Measurements from ENCODE around the gene RNU2-1.
"Not testable (repeated sequence)": the region's sequence is repeated elsewhere in the genome, so short reads cannot be mapped to it uniquely, and the experiment has no call there.

RNU2-1 gene

GRCh38 chr17:43233877-43234276 is at the start of gene RNU2-1:
Gene RNU2-1 (minus strand): TSS chr17:43233977.
- in situ Hi-C loops (cut with MboI; ENCODE audit: low sequenced_read_pairs) = not testable (repeated sequence)

- in situ Hi-C loops (cut with MboI; ENCODE audit: low sequenced_read_pairs) = not testable (repeated sequence)
Observed at GRCh38 chr17:43272914-43273313, 39.1 kb upstream of the RNU2-1 start.

GRCh38 chr17:43272483-43272882 is 38.7 kb upstream of the RNU2-1 start:
- in situ Hi-C loops (cut with MboI; ENCODE audit: low sequenced_read_pairs) = not testable (repeated sequence)

GRCh38 chr17:43270552-43271504 is 37.1 kb upstream of the RNU2-1 start:
- in situ Hi-C loops (cut with MboI; ENCODE audit: low sequenced_read_pairs) = not testable (repeated sequence)

GRCh38 chr17:43246456-43246855 is 12.7 kb upstream of the RNU2-1 start:
- in situ Hi-C loops (cut with MboI; ENCODE audit: low sequenced_read_pairs) = not testable (repeated sequence)

- in situ Hi-C loops (cut with MboI; ENCODE audit: low sequenced_read_pairs) = not testable (repeated sequence)
Observed at GRCh38 chr17:43240596-43241352, 7.0 kb upstream of the RNU2-1 start.

- in situ Hi-C loops (cut with MboI; ENCODE audit: low sequenced_read_pairs) = not testable (repeated sequence)
Observed at GRCh38 chr17:43239597-43239996, 5.8 kb upstream of the RNU2-1 start.

GRCh38 chr17:43233263-43233662 is 514 bp downstream of the RNU2-1 start:
- in situ Hi-C loops (cut with MboI; ENCODE audit: low sequenced_read_pairs) = not testable (repeated sequence)

GRCh38 chr17:43232021-43232699 is 1.6 kb downstream of the RNU2-1 start:
- in situ Hi-C loops (cut with MboI; ENCODE audit: low sequenced_read_pairs) = not testable (repeated sequence)

- in situ Hi-C loops (cut with MboI; ENCODE audit: low sequenced_read_pairs) = not testable (repeated sequence)
Observed at GRCh38 chr17:43231205-43232020, 2.4 kb downstream of the RNU2-1 start.

GRCh38 chr17:43228020-43228782 is 5.6 kb downstream of the RNU2-1 start, which contains the start of gene CCDC200:
Gene CCDC200 (minus strand): TSS chr17:43228623. CDS start chr17:43228554, 69 bp downstream.
- in situ Hi-C loops (cut with MboI; ENCODE audit: low sequenced_read_pairs) = not testable (repeated sequence)

GRCh38 chr17:43226393-43226792 is 7.4 kb downstream of the RNU2-1 start:
- in situ Hi-C loops (cut with MboI; ENCODE audit: low sequenced_read_pairs) = no loop called here

GRCh38 chr17:43224146-43224705 is 9.6 kb downstream of the RNU2-1 start:
- in situ Hi-C loops (cut with MboI; ENCODE audit: low sequenced_read_pairs) = loop anchor here (25.0 kb wide), 1 partner anchor 88 kb away; no protein-coding TSS in a partner anchor

- in situ Hi-C loops (cut with MboI; ENCODE audit: low sequenced_read_pairs) = loop anchor here (25.0 kb wide), 1 partner anchor 92 kb away; no protein-coding TSS in a partner anchor
Observed at GRCh38 chr17:43220511-43221125, 13.2 kb downstream of the RNU2-1 start.

GRCh38 chr17:43219746-43220380 is 13.9 kb downstream of the RNU2-1 start:
- in situ Hi-C loops (cut with MboI; ENCODE audit: low sequenced_read_pairs) = loop anchor here (25.0 kb wide), 1 partner anchor 92 kb away; no protein-coding TSS in a partner anchor

GRCh38 chr17:43219001-43219400 is 14.8 kb downstream of the RNU2-1 start:
- in situ Hi-C loops (cut with MboI; ENCODE audit: low sequenced_read_pairs) = loop anchor here (25.0 kb wide), 1 partner anchor 93 kb away; no protein-coding TSS in a partner anchor

- in situ Hi-C loops (cut with MboI; ENCODE audit: low sequenced_read_pairs) = loop anchor here (25.0 kb wide), 1 partner anchor 95 kb away; no protein-coding TSS in a partner anchor
Observed at GRCh38 chr17:43217614-43218087, 16.1 kb downstream of the RNU2-1 start.

Measured in HL-60/S4 treated with retinoic acid at 250 ng/mL for 4 days and 3 days (cell line).